Adipocyte (in vitro differentiated cells): Measurements from ENCODE around the gene TBC1D17.

ENCODE experiments used
- DNase-seq: peaks from one replicate; pipeline ENCODE4 v3.0.0-alpha.2; 2015; ENCODE audit warnings: low read depth
- H3K27me3 ChIP-seq: replicated peaks from 2 replicates; pipeline ENCODE4 v1.7.0; 2013; ENCODE audit warnings: mild to moderate bottlenecking, low read length, moderate library complexity; ENCODE audit not compliant: control insufficient read depth, insufficient read depth
- H3K36me3 ChIP-seq: 2 replicates; pipeline ENCODE4 v1.7.0; 2013; ENCODE audit warnings: low read length, mild to moderate bottlenecking, moderate library complexity; ENCODE audit not compliant: control insufficient read depth, insufficient read depth, severe bottlenecking
- H3K4me1 ChIP-seq: 2 replicates; pipeline ENCODE4 v1.7.0; 2013; ENCODE audit warnings: mild to moderate bottlenecking, low read length, moderate library complexity; ENCODE audit not compliant: control insufficient read depth, insufficient read depth
- H3K4me3 ChIP-seq: 2 replicates; pipeline ENCODE4 v1.7.0; 2013; ENCODE audit warnings: mild to moderate bottlenecking, low read length, moderate library complexity
- H3K9ac ChIP-seq: 2 replicates; pipeline ENCODE4 v1.7.0; 2013; ENCODE audit warnings: mild to moderate bottlenecking, low read length, moderate library complexity
- H3K9me3 ChIP-seq: 2 replicates; pipeline ENCODE4 v1.7.0; 2013; ENCODE audit warnings: mild to moderate bottlenecking, low read length, moderate library complexity; ENCODE audit not compliant: control insufficient read depth

The TBC1D17 gene

GRCh38 chr19:49838885-49839588 is 38.5 kb upstream of the TBC1D17 start:
- Histone ChIP-seq H3K4me3 (no peak overlapping the region), H3K27me3 (no peaks in the 10 kb centered on the region), H3K9me3 (no peaks in the 10 kb centered on the region), H3K4me1 (no peaks in the 10 kb centered on the region), H3K9ac (no peak overlapping the region), H3K36me3 (peaks cover 52% of the 10 kb centered on the region)
- DNase-seq = no peak

- Histone ChIP-seq H3K9ac (no peak overlapping the region), H3K4me3 (no peak overlapping the region), H3K36me3 (peaks cover 45% of the 10 kb centered on the region), H3K27me3 (no peaks in the 10 kb centered on the region), H3K9me3 (no peaks in the 10 kb centered on the region), H3K4me1 (no peaks in the 10 kb centered on the region)
- no peak for DNase-seq
Measured at GRCh38 chr19:49839713-49840112, 37.8 kb upstream of the TBC1D17 start.

GRCh38 chr19:49840321-49840720 is 37.2 kb upstream of the TBC1D17 start:
- Histone ChIP-seq H3K27me3 (no peaks in the 10 kb centered on the region), H3K9ac (no peak overlapping the region), H3K9me3 (no peaks in the 10 kb centered on the region), H3K4me3 (no peak overlapping the region), H3K4me1 (no peaks in the 10 kb centered on the region), H3K36me3 (peaks cover 39% of the 10 kb centered on the region)
- no peak for DNase-seq

GRCh38 chr19:49840736-49841249 is 36.7 kb upstream of the TBC1D17 start:
- H3K36me3 ChIP-seq = peaks cover 37% of the 10 kb centered on the region
- no peak overlapping the region for H3K4me3 ChIP-seq
- no peak for DNase-seq
- no peaks in the 10 kb centered on the region for H3K9me3 ChIP-seq
- no peaks in the 10 kb centered on the region for H3K4me1 ChIP-seq
- no peaks in the 10 kb centered on the region for H3K27me3 ChIP-seq
- H3K9ac ChIP-seq = no peak overlapping the region

- H3K4me1 ChIP-seq = peaks cover 2% of the 10 kb centered on the region
- H3K27me3 ChIP-seq = no peaks in the 10 kb centered on the region
- no peak overlapping the region for H3K9ac ChIP-seq
- no peak overlapping the region for H3K4me3 ChIP-seq
- DNase-seq = no peak
- H3K9me3 ChIP-seq = no peaks in the 10 kb centered on the region
- H3K36me3 ChIP-seq = peaks cover 26% of the 10 kb centered on the region
Measured at GRCh38 chr19:49843265-49843664, 34.2 kb upstream of the TBC1D17 start.

GRCh38 chr19:49844138-49845095 is 33.1 kb upstream of the TBC1D17 start:
- peaks cover 7% of the 10 kb centered on the region for H3K4me1 ChIP-seq
- no peak for DNase-seq
- no peak overlapping the region for H3K4me3 ChIP-seq
- no peaks in the 10 kb centered on the region for H3K27me3 ChIP-seq
- no peak overlapping the region for H3K9ac ChIP-seq
- no peaks in the 10 kb centered on the region for H3K9me3 ChIP-seq
- H3K36me3 ChIP-seq = peaks cover 15% of the 10 kb centered on the region

- no peak for DNase-seq
- no peaks in the 10 kb centered on the region for H3K9me3 ChIP-seq
- H3K27me3 ChIP-seq = no peaks in the 10 kb centered on the region
- no peak overlapping the region for H3K4me3 ChIP-seq
- peaks cover 12% of the 10 kb centered on the region for H3K4me1 ChIP-seq
- peaks cover 8% of the 10 kb centered on the region for H3K36me3 ChIP-seq
- H3K9ac ChIP-seq = no peak overlapping the region
Measured at GRCh38 chr19:49845414-49845813, 32.1 kb upstream of the TBC1D17 start.

- no peak for DNase-seq
- no peaks in the 10 kb centered on the region for H3K36me3 ChIP-seq
- H3K9me3 ChIP-seq = no peaks in the 10 kb centered on the region
- H3K4me1 ChIP-seq = peaks cover 12% of the 10 kb centered on the region
- no peak overlapping the region for H3K9ac ChIP-seq
- no peak overlapping the region for H3K4me3 ChIP-seq
- H3K27me3 ChIP-seq = no peaks in the 10 kb centered on the region
Measured at GRCh38 chr19:49846408-49846807, 31.1 kb upstream of the TBC1D17 start.

- no peak overlapping the region for H3K9ac ChIP-seq
- H3K4me1 ChIP-seq = peaks cover 23% of the 10 kb centered on the region
- H3K36me3 ChIP-seq = no peaks in the 10 kb centered on the region
- no peaks in the 10 kb centered on the region for H3K9me3 ChIP-seq
- H3K27me3 ChIP-seq = no peaks in the 10 kb centered on the region
- no peak overlapping the region for H3K4me3 ChIP-seq
- peak; percentile 68 for DNase-seq
Measured at GRCh38 chr19:49847731-49848696, 29.5 kb upstream of the TBC1D17 start.

- Histone ChIP-seq H3K9ac (no peak overlapping the region), H3K36me3 (no peaks in the 10 kb centered on the region), H3K4me3 (no peak overlapping the region), H3K27me3 (no peaks in the 10 kb centered on the region), H3K9me3 (no peaks in the 10 kb centered on the region), H3K4me1 (peaks cover 28% of the 10 kb centered on the region)
- DNase-seq = no peak
Measured at GRCh38 chr19:49848938-49849337, 28.6 kb upstream of the TBC1D17 start.
